Measurements from ENCODE around the gene VEZT. TPM values are rescaled to one million over a fixed set of nuclear protein-coding genes. Genes with fewer than 3 reads are reported as not detected.
A peak's percentile ranks its signal among the peaks of the same experiment; 100 is the strongest.

VEZT gene
- total RNA-seq, 3 donors from 2014 or later, result 58.4 to 72.8 (median 61.6) TPM

DNA sequence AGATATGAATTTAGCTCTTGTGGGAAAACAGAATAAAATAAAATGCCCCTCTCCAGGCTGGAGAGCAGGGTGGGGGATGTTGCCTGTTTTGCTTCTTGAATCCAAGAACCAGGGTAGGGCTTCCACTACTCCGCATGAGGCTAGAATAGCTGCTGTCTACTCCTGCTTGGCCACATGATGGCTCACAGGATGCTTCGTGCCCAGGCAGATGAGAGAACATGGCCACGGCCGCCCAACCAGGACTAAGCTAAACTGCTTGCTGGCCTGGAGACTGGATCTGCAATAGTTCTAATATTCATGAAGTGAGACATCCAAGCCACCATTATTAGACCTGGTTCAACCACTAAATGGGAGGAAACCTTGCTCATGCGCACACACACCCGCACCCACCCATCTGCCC, 134.1 kb downstream of the VEZT start:
- intact Hi-C loops (cut with DNase I, micrococcal nuclease), result no loop called here
- Histone ChIP-seq H3K36me3 (ENCODE audit: low read depth) (no peaks in the 10 kb centered on the region), H3K4me3 (no peak overlapping the region), H3K4me1 (ENCODE audit: low read depth) (no peaks in the 10 kb centered on the region), H3K9me3 (no peaks in the 10 kb centered on the region)
- TF ChIP-seq, protein P1, sequence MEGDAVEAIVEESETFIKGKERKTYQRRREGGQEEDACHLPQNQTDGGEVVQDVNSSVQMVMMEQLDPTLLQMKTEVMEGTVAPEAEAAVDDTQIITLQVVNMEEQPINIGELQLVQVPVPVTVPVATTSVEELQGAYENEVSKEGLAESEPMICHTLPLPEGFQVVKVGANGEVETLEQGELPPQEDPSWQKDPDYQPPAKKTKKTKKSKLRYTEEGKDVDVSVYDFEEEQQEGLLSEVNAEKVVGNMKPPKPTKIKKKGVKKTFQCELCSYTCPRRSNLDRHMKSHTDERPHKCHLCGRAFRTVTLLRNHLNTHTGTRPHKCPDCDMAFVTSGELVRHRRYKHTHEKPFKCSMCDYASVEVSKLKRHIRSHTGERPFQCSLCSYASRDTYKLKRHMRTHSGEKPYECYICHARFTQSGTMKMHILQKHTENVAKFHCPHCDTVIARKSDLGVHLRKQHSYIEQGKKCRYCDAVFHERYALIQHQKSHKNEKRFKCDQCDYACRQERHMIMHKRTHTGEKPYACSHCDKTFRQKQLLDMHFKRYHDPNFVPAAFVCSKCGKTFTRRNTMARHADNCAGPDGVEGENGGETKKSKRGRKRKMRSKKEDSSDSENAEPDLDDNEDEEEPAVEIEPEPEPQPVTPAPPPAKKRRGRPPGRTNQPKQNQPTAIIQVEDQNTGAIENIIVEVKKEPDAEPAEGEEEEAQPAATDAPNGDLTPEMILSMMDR (IDR thresholded peaks at IDR 0.05), result no peak
- DNase-seq (no peak), ATAC-seq (no peak)

Small RNA genes lying within 50 kb of the gene (microRNA-seq; reads per million reads assigned to microRNA genes)
- gene MIR331, result 99.2 reads per million, percentile 61 among the genes with 10 or more reads in this experiment
- not detected for gene MIR3685

Other genes with a start within 250 kb of the VEZT start
- 100 to 1,000 TPM; 107 to 124 (median 113) TPM for gene NDUFA12, start 214.1 kb upstream of the VEZT start, total RNA-seq
- 10 to 100 TPM; 27.4 to 28.5 (median 27.8) TPM for gene NR2C1, start 144.2 kb upstream of the VEZT start, total RNA-seq
- gene FGD6, start 340 bp upstream of the VEZT start, total RNA-seq, result 10 to 100 TPM; 20.5 to 52.1 (median 24.2) TPM

Data from mucosa of descending colon (tissue), 3 donors.